SK-N-MC (cell line): ENCODE results near the gene SQSTM1.

Experiments used
- EZH2 ChIP-seq: fragments of 200-600 bp; sonication (generic); IDR thresholded peaks from one replicate; pipeline ENCODE4 v1.6.1; 2017; ENCODE audit warnings: antibody characterized with exemption
- POLR2AphosphoS5 ChIP-seq: IDR thresholded peaks from 2 replicates; pipeline ENCODE4 v1.6.1; 2012; ENCODE audit warnings: mild to moderate bottlenecking, low read depth, low read length, borderline replicate concordance

DNA sequence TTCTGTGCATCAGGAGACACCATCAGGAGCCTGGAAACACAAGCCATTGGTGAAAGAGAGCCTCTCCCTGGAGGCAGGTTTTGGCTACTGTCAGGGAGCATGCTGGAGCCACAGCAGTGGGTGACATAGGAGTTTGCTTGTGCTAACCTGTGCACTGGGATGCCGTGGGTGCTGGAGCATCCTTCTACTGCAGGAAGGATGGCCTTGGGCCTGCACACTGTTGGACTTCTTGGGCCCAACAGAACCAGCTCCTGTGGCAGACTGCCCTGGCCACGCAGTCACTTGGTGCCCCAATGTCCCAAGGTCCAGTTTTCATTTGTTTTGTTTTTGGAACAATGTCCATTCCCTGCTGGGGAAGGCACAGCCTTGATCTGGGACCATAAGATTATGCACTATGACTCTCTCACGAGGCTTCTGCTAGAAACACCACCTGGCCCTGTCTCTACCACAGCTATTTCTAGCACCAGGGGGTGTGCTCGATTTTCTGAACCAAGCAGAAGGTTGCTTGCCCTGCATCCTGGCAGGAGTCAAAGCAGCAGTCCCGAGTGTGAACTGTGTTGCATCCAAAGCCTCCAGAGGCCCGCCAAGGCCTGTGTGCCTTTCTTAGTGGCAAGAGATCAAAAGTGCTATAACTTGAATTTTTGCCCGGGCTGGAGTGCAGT, 32.4 kb upstream of the SQSTM1 start:
- TF ChIP-seq POLR2AphosphoS5, result no peak
- TF ChIP-seq EZH2, result no peak
